SU-DHL-6 (cell line): ENCODE measurements around the gene LCNL1.

ENCODE experiments used
- CTCF ChIP-seq: fragments of 200-600 bp; sonication (generic); IDR thresholded peaks from one replicate; pipeline ENCODE4 v1.5.1; 2017; ENCODE audit warnings: antibody characterized with exemption, mild to moderate bottlenecking, low read length, moderate library complexity; ENCODE audit not compliant: insufficient read depth, poor library complexity, severe bottlenecking
- EZH2phosphoT487 ChIP-seq: fragments of 200-600 bp; sonication (generic), shearing (Covaris generic); conservative IDR thresholded peaks from 2 replicates; pipeline ENCODE4 v1.6.1; 2018; ENCODE audit warnings: mild to moderate bottlenecking, antibody characterized with exemption, low read length, moderate library complexity, mixed read lengths

DNA sequence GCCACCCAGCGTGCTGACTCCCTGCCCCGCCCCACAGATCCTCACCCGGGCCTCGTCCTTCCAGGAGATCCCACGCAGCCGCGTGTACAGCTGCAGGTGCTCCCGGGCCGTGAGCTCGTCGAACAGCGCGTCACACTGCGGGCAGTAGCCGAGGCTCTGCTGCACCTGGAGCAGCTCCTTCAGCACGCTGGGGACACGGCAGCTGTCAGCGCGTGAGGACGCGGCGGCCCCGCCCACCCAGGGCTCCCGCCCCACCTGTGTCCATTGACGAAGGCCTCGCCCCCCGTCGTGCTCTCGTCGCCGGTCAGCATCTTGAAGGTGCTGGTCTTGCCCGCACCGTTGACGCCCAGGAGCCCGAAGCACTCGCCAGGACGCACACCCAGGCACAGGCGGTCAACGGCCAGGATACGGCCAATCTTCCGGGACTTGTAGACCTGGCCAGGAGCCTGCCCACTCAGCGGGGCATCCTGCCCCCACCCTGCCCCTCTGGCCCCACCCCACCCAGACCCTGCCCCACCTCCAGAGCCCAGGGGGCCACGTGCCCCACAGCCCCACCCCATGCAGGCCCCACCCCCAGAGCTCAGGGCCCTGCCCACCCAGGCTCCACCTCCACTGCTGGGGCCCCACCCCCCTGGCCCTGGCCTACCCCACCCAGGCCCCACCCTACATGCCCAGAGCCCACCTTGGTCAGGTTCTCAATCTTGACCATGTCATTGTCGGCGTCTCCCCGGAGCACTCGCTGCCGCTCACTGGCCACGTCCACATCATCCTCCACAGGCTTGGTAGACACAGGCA is 27.3 kb downstream of the LCNL1 start:
- TF ChIP-seq CTCF (no peak), EZH2phosphoT487 (no peak)
